Mammary epithelial cell (primary cell): ENCODE measurements around the gene KLHL5.

Source experiments
- CTCF ChIP-seq, 2 donors: IDR thresholded peaks in 1 of 2; conservative IDR thresholded peaks in 1 of 2; 2 replicates each; pipeline ENCODE4 v1.5.1; 2011 to 2012; ENCODE audit warnings: inconsistent platforms in 2 of 2, low read length in 2 of 2, mild to moderate bottlenecking in 2 of 2, control low read depth in 1 of 2, low read depth in 1 of 2; ENCODE audit not compliant: insufficient read depth in 1 of 2; ENCODE audit errors: extremely low read depth in 1 of 2
- EZH2 ChIP-seq: IDR thresholded peaks from 2 replicates; pipeline ENCODE4 v1.6.1; 2012; ENCODE audit warnings: low read length, inconsistent platforms, borderline replicate concordance

GRCh38 chr4:39014028-39014427 lies 48.0 kb upstream of the KLHL5 start:
- TF ChIP-seq CTCF (conservative IDR thresholded peaks at IDR 0.05 in 1 of 2, IDR thresholded peaks at IDR 0.05 in 1 of 2; ENCODE audit: extremely low read depth in 1 of 2, insufficient read depth in 1 of 2, low read depth in 1 of 2, low read length in 2 of 2): no peak
- TF ChIP-seq EZH2: no peak
